MM.1S (cell line): ENCODE data around the gene GPANK1.

ENCODE experiments used
- DNase-seq: peaks from one replicate; pipeline ENCODE4 v3.0.0-alpha.2; 2015
- H2AFZ ChIP-seq: fragments of 300-600 bp; sonication (generic); 2 replicates; pipeline ENCODE4 v1.6.0; 2016; ENCODE audit warnings: antibody characterized with exemption, low read length
- H3F3A ChIP-seq: fragments of 300-600 bp; sonication (generic); 2 replicates; pipeline ENCODE4 v1.6.1; 2016; ENCODE audit warnings: mild to moderate bottlenecking, antibody characterized with exemption, low read length, moderate library complexity, mixed read lengths; ENCODE audit not compliant: insufficient read depth
- H3K27ac ChIP-seq: fragments of 300-600 bp; sonication (generic); 2 replicates; pipeline ENCODE4 v1.5.1; 2016; ENCODE audit warnings: mild to moderate bottlenecking, low read length
- H3K27me3 ChIP-seq: fragments of 300-600 bp; sonication (generic); replicated peaks from 2 replicates; pipeline ENCODE4 v1.6.0; 2016; ENCODE audit warnings: low read length; ENCODE audit not compliant: insufficient read depth
- H3K36me3 ChIP-seq: fragments of 300-600 bp; sonication (generic); replicated peaks from 2 replicates; pipeline ENCODE4 v1.6.1; 2016; ENCODE audit warnings: mild to moderate bottlenecking, low read length, mixed read lengths; ENCODE audit not compliant: insufficient read depth
- H3K4me1 ChIP-seq: fragments of 300-600 bp; sonication (generic); 2 replicates; pipeline ENCODE4 v1.6.1; 2016; ENCODE audit warnings: low read length, mixed read lengths
- H3K4me2 ChIP-seq: fragments of 300-600 bp; sonication (generic); 2 replicates; pipeline ENCODE4 v1.6.0; 2016; ENCODE audit warnings: low read depth, low read length
- H3K4me3 ChIP-seq: fragments of 300-600 bp; sonication (generic); 2 replicates; pipeline ENCODE4 v1.5.1; 2016; ENCODE audit warnings: low read length, mixed read lengths
- H3K79me2 ChIP-seq: fragments of 300-600 bp; sonication (generic); 2 replicates; pipeline ENCODE4 v1.6.1; 2016; ENCODE audit warnings: mixed run types, low read length, mixed read lengths
- H3K9ac ChIP-seq: fragments of 300-600 bp; sonication (generic); 2 replicates; pipeline ENCODE4 v1.6.1; 2016; ENCODE audit warnings: low read length, mixed read lengths
- H3K9me2 ChIP-seq: fragments of 300-600 bp; sonication (generic); replicated peaks from 2 replicates; pipeline ENCODE4 v1.6.1; 2016; ENCODE audit warnings: mild to moderate bottlenecking, low read length, mixed read lengths; ENCODE audit not compliant: insufficient read depth
- H3K9me3 ChIP-seq: fragments of 300-600 bp; sonication (generic); replicated peaks from 2 replicates; pipeline ENCODE4 v1.6.1; 2016; ENCODE audit warnings: mild to moderate bottlenecking, low read length, mixed read lengths; ENCODE audit not compliant: insufficient read depth
- H4K20me1 ChIP-seq: fragments of 300-600 bp; sonication (generic); 2 replicates; pipeline ENCODE4 v1.6.1; 2016; ENCODE audit warnings: mild to moderate bottlenecking, low read length, moderate library complexity, mixed read lengths; ENCODE audit not compliant: insufficient read depth
- CTCF ChIP-seq: fragments of 300-600 bp; sonication (generic); IDR thresholded peaks from 2 replicates; pipeline ENCODE4 v1.5.1; 2016; ENCODE audit warnings: antibody characterized with exemption, low read length, mixed read lengths
- EZH2 ChIP-seq: fragments of 300-600 bp; sonication (generic); optimal IDR thresholded peaks from 2 replicates; pipeline ENCODE3; 2017; ENCODE audit warnings: low read depth, mild to moderate bottlenecking, antibody characterized with exemption, low read length, mixed read lengths
- EZH2phosphoT487 ChIP-seq: fragments of 300-600 bp; sonication (generic); IDR thresholded peaks from 2 replicates; pipeline ENCODE4 v1.6.1; 2018; ENCODE audit warnings: antibody characterized with exemption, low read length

GPANK1 gene

DNA sequence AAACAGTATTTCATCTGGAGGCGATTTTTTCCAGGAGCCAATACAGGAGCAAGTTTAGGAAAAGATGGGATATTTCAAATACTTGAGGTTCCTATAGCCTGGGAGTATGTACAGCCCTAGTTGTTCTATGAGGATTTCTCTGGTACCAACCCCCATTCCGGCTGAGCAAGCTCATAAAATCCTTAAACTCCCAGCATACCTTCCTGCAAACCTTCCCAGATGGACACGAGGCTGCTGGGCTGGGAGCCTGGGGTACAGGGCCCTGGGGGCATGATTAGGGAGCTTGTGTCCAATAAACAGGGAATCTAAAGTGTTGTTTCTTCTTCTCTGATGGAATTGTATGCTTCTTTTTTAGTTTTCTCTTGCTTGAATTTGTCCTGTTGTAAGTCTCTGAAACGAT, 42.8 kb downstream of the GPANK1 start:
- Histone ChIP-seq H3K9ac (peak overlapping the region; percentile 97), H3K9me2 (no peaks in the 10 kb centered on the region), H3K36me3 (peaks cover 10% of the 10 kb centered on the region; the same call in 1 of the 2 replicates), H3K4me3 (peak overlapping the region; percentile 95), H3K4me1 (peaks cover 8% of the 10 kb centered on the region; the same call in 1 of the 2 replicates), H3K27ac (no peak overlapping the region), H2AFZ (no peak overlapping the region), H3K27me3 (no peaks in the 10 kb centered on the region), H3K9me3 (no peaks in the 10 kb centered on the region), H4K20me1 (no peaks in the 10 kb centered on the region), H3K4me2 (peak overlapping the region; percentile 71), H3F3A (peaks cover 7% of the 10 kb centered on the region; the same call in 1 of the 2 replicates), H3K79me2 (peaks cover 64% of the 10 kb centered on the region)
- TF ChIP-seq EZH2phosphoT487 (no peak), EZH2 (no peak), CTCF (no peak)
- DNase-seq: no peak

GRCh38 chr6:31621320-31621939, 43.4 kb downstream of the GPANK1 start:
- H3K9me2 ChIP-seq: no peaks in the 10 kb centered on the region
- H3K27me3 ChIP-seq: no peaks in the 10 kb centered on the region
- H2AFZ ChIP-seq: peak overlapping the region; percentile 51; the same call in 1 of the 2 replicates
- DNase-seq: no peak
- H3K27ac ChIP-seq: peak overlapping the region; percentile 59; the same call in 1 of the 2 replicates
- TF ChIP-seq EZH2phosphoT487 (no peak), EZH2 (no peak), CTCF (no peak)
- H4K20me1 ChIP-seq: no peaks in the 10 kb centered on the region
- H3K79me2 ChIP-seq: peaks cover 59% of the 10 kb centered on the region
- peak overlapping the region; percentile 97 for H3K9ac ChIP-seq
- peaks cover 8% of the 10 kb centered on the region; the same call in 1 of the 2 replicates for H3K36me3 ChIP-seq
- H3K4me2 ChIP-seq: peak overlapping the region; percentile 71
- H3K4me3 ChIP-seq: peak overlapping the region; percentile 95
- no peaks in the 10 kb centered on the region for H3K9me3 ChIP-seq
- H3F3A ChIP-seq: peaks cover 7% of the 10 kb centered on the region; the same call in 1 of the 2 replicates
- peaks cover 8% of the 10 kb centered on the region; the same call in 1 of the 2 replicates for H3K4me1 ChIP-seq

DNA sequence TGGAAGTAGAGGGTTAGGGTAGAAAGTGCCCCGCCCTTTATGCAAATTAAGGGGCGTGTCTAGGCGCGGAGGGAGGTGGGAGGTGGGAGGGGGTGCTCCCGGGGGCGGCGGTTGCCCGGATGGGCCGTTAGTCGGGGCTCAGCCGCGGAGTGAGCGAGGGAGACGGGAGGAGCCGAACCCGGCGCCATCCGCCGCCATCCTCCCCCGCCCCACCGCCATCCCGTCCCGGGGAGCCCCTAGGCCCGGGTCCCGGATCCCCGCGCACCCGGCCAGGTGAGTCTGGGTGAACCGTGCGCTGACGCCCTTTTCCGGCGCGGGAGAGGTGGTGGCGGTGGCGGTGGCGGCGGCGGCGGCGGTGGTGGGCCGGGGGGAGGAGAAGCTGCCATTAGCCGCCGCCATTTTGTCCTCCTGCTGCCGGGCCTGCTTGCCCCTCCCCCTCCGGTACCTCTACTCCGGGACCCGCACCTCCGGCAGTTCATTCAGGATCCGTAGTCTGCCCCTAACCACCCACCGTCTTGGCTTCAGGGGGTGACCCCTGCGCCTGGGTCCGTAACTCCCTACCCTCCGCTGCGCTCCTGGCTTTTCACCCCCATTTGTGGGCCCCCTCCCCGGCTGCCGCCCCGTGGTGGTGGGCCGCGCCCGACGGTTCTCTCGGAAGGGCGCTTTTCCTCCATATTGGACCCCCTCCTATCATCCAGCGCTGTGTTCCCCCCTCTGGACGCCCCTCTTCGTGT, 44.0 kb downstream of the GPANK1 start, which contains the start of gene PRRC2A:
Gene PRRC2A, plus strand, starts transcription at position 130 of the 734 bp plus-strand sequence. CDS start 2,075 bp downstream, outside the sequence.
- Histone ChIP-seq H3K4me2 (peak within 1 kb of the TSS; percentile 71), H3K4me3 (peak within 1 kb of the TSS; percentile 95), H3F3A (peaks cover 7% of the 10 kb centered on the region; the same call in 1 of the 2 replicates), H3K9me2 (no peaks in the 10 kb centered on the region), H3K36me3 (peaks cover 4% of the 10 kb centered on the region; the same call in 1 of the 2 replicates), H4K20me1 (no peaks in the 10 kb centered on the region), H3K9me3 (no peaks in the 10 kb centered on the region), H3K9ac (peak within 1 kb of the TSS; percentile 97), H3K79me2 (peaks cover 52% of the 10 kb centered on the region), H3K4me1 (peaks cover 8% of the 10 kb centered on the region; the same call in 1 of the 2 replicates), H3K27me3 (no peaks in the 10 kb centered on the region), H2AFZ (peak within 1 kb of the TSS; percentile 63), H3K27ac (peak within 1 kb of the TSS; percentile 99)
- no peak for TF ChIP-seq CTCF
- no peak for DNase-seq
